ENCODE data around the gene OVAAL.

OVAAL gene

GRCh38 chr1:180611016-180611930 is 52.5 kb downstream of the OVAAL start:
- Histone ChIP-seq H3K27ac (ENCODE audit: extremely low read depth, low read depth, low read length) (no peak overlapping the region), H3K4me1 (ENCODE audit: control insufficient read depth, insufficient read depth, low read length) (no peaks in the 10 kb centered on the region), H3K36me3 (ENCODE audit: control insufficient read depth in 2 of 2, insufficient read depth in 1 of 2, low read length in 2 of 2) (no peaks in the 10 kb centered on the region), H3K9me3 (ENCODE audit: control insufficient read depth, insufficient read depth, low read depth, low read length) (no peaks in the 10 kb centered on the region), H3K4me3 (ENCODE audit: low read depth, low read length) (no peak overlapping the region)
- POLR2A ChIA-PET: no interaction called here
- TF ChIP-seq PRDM6 (tag by site-specific recombination; IDR thresholded peaks at IDR 0.05) (peak; percentile 12; the same call in 1 of the 2 replicates), ZNF692 (tag by site-specific recombination; IDR thresholded peaks at IDR 0.05) (no peak), ZNF514 (tag by site-specific recombination; IDR thresholded peaks at IDR 0.05) (no peak), ZNF341 (tag by site-specific recombination; IDR thresholded peaks at IDR 0.05; ENCODE audit: low read depth) (no peak)
- TF ChIP-seq, protein P1, sequence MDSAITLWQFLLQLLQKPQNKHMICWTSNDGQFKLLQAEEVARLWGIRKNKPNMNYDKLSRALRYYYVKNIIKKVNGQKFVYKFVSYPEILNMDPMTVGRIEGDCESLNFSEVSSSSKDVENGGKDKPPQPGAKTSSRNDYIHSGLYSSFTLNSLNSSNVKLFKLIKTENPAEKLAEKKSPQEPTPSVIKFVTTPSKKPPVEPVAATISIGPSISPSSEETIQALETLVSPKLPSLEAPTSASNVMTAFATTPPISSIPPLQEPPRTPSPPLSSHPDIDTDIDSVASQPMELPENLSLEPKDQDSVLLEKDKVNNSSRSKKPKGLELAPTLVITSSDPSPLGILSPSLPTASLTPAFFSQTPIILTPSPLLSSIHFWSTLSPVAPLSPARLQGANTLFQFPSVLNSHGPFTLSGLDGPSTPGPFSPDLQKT (IDR thresholded peaks at IDR 0.05; ENCODE audit: borderline replicate concordance, low read depth, low read length): no peak
- CTCF ChIA-PET: no interaction called here

- CTCF ChIA-PET: no interaction called here
- H3K36me3 ChIP-seq (ENCODE audit: control insufficient read depth in 2 of 2, insufficient read depth in 1 of 2, low read length in 2 of 2): no peaks in the 10 kb centered on the region
- POLR2A ChIA-PET: no interaction called here
- no peak overlapping the region for H3K27ac ChIP-seq (ENCODE audit: extremely low read depth, low read depth, low read length)
- no peaks in the 10 kb centered on the region for H3K9me3 ChIP-seq (ENCODE audit: control insufficient read depth, insufficient read depth, low read depth, low read length)
- no peak overlapping the region for H3K4me3 ChIP-seq (ENCODE audit: low read depth, low read length)
- no peaks in the 10 kb centered on the region for H3K4me1 ChIP-seq (ENCODE audit: control insufficient read depth, insufficient read depth, low read length)
- no peak for TF ChIP-seq ZNF112 (tag by site-specific recombination; IDR thresholded peaks at IDR 0.05)
- TF ChIP-seq, protein P2, sequence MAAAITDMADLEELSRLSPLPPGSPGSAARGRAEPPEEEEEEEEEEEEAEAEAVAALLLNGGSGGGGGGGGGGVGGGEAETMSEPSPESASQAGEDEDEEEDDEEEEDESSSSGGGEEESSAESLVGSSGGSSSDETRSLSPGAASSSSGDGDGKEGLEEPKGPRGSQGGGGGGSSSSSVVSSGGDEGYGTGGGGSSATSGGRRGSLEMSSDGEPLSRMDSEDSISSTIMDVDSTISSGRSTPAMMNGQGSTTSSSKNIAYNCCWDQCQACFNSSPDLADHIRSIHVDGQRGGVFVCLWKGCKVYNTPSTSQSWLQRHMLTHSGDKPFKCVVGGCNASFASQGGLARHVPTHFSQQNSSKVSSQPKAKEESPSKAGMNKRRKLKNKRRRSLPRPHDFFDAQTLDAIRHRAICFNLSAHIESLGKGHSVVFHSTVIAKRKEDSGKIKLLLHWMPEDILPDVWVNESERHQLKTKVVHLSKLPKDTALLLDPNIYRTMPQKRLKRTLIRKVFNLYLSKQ (tag by site-specific recombination; IDR thresholded peaks at IDR 0.05; ENCODE audit: borderline replicate concordance): no peak
- TF ChIP-seq, protein P3, sequence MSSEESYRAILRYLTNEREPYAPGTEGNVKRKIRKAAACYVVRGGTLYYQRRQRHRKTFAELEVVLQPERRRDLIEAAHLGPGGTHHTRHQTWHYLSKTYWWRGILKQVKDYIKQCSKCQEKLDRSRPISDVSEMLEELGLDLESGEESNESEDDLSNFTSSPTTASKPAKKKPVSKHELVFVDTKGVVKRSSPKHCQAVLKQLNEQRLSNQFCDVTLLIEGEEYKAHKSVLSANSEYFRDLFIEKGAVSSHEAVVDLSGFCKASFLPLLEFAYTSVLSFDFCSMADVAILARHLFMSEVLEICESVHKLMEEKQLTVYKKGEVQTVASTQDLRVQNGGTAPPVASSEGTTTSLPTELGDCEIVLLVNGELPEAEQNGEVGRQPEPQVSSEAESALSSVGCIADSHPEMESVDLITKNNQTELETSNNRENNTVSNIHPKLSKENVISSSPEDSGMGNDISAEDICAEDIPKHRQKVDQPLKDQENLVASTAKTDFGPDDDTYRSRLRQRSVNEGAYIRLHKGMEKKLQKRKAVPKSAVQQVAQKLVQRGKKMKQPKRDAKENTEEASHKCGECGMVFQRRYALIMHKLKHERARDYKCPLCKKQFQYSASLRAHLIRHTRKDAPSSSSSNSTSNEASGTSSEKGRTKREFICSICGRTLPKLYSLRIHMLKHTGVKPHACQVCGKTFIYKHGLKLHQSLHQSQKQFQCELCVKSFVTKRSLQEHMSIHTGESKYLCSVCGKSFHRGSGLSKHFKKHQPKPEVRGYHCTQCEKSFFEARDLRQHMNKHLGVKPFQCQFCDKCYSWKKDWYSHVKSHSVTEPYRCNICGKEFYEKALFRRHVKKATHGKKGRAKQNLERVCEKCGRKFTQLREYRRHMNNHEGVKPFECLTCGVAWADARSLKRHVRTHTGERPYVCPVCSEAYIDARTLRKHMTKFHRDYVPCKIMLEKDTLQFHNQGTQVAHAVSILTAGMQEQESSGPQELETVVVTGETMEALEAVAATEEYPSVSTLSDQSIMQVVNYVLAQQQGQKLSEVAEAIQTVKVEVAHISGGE (tag by site-specific recombination; conservative IDR thresholded peaks at IDR 0.05; ENCODE audit: low read depth): no peak
- TF ChIP-seq ZNF114 (tag by site-specific recombination; IDR thresholded peaks at IDR 0.05): no peak
- no peak for TF ChIP-seq OSR2 (tag by site-specific recombination; IDR thresholded peaks at IDR 0.05)
- no peak for TF ChIP-seq ZNF23 (tag by site-specific recombination; IDR thresholded peaks at IDR 0.05; ENCODE audit: borderline replicate concordance)
- no peak for TF ChIP-seq ZFP41 (tag by site-specific recombination; IDR thresholded peaks at IDR 0.05; ENCODE audit: borderline replicate concordance)
- TF ChIP-seq, protein P4, sequence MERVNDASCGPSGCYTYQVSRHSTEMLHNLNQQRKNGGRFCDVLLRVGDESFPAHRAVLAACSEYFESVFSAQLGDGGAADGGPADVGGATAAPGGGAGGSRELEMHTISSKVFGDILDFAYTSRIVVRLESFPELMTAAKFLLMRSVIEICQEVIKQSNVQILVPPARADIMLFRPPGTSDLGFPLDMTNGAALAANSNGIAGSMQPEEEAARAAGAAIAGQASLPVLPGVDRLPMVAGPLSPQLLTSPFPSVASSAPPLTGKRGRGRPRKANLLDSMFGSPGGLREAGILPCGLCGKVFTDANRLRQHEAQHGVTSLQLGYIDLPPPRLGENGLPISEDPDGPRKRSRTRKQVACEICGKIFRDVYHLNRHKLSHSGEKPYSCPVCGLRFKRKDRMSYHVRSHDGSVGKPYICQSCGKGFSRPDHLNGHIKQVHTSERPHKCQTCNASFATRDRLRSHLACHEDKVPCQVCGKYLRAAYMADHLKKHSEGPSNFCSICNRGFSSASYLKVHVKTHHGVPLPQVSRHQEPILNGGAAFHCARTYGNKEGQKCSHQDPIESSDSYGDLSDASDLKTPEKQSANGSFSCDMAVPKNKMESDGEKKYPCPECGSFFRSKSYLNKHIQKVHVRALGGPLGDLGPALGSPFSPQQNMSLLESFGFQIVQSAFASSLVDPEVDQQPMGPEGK (tag by site-specific recombination; IDR thresholded peaks at IDR 0.05): no peak
- TF ChIP-seq GLI4 (tag by site-specific recombination; IDR thresholded peaks at IDR 0.05): no peak
- TF ChIP-seq, protein P5, sequence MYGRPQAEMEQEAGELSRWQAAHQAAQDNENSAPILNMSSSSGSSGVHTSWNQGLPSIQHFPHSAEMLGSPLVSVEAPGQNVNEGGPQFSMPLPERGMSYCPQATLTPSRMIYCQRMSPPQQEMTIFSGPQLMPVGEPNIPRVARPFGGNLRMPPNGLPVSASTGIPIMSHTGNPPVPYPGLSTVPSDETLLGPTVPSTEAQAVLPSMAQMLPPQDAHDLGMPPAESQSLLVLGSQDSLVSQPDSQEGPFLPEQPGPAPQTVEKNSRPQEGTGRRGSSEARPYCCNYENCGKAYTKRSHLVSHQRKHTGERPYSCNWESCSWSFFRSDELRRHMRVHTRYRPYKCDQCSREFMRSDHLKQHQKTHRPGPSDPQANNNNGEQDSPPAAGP (tag by site-specific recombination; IDR thresholded peaks at IDR 0.05): no peak
Measured at GRCh38 chr1:180612632-180613031, 53.9 kb downstream of the OVAAL start.
